Measurements from ENCODE around the gene PPOX. TPM values are rescaled to one million over a fixed set of nuclear protein-coding genes. Genes with fewer than 3 reads are reported as not detected.

The PPOX gene
- total RNA-seq, 2 donors from 2014 or later = 8.3 to 9.6 TPM

- H3K4me1 ChIP-seq = peaks cover 0 to 23% of the 10 kb centered on the region in 2 donors
- no peak for TF ChIP-seq CTCF (IDR thresholded peaks at IDR 0.05)
These were observed 13.5 kb downstream of the PPOX start for GRCh38 chr1:161179698-161180097.

GRCh38 chr1:161180639-161181038 is 14.4 kb downstream of the PPOX start:
- Histone ChIP-seq H3K4me3 (no peak overlapping the region), H3K9me3 (no peaks in the 10 kb centered on the region), H3K36me3 (peaks cover 3% of the 10 kb centered on the region), H3K27me3 (no peaks in the 10 kb centered on the region), H3K4me1 (peaks cover 0 to 32% of the 10 kb centered on the region in 2 donors), H3K27ac (no peak overlapping the region)
- no peak for DNase-seq (ENCODE audit: low spot score)
- TF ChIP-seq CTCF (IDR thresholded peaks at IDR 0.05) = peak in 1 of 2 donors; percentile 41

More at GRCh38 chr1:161179698-161180097, 13.5 kb downstream of the PPOX start:
- H3K27ac ChIP-seq = no peak overlapping the region
- H3K4me3 ChIP-seq = no peak overlapping the region
- no peaks in the 10 kb centered on the region for H3K27me3 ChIP-seq
- peaks cover 12% of the 10 kb centered on the region for H3K36me3 ChIP-seq
- no peak for DNase-seq (ENCODE audit: low spot score)
- H3K9me3 ChIP-seq = no peaks in the 10 kb centered on the region

- Histone ChIP-seq H3K27ac (no peak overlapping the region), H3K9me3 (no peaks in the 10 kb centered on the region), H3K36me3 (no peaks in the 10 kb centered on the region), H3K4me1 (peaks cover 0 to 28% of the 10 kb centered on the region in 2 donors), H3K27me3 (no peaks in the 10 kb centered on the region), H3K4me3 (no peak overlapping the region)
- no peak for TF ChIP-seq CTCF (IDR thresholded peaks at IDR 0.05)
- no peak for DNase-seq (ENCODE audit: low spot score)
These were observed 16.0 kb downstream of the PPOX start for GRCh38 chr1:161182214-161182613.

GRCh38 chr1:161185282-161185682 is 19.1 kb downstream of the PPOX start:
- Histone ChIP-seq H3K36me3 (no peaks in the 10 kb centered on the region), H3K9me3 (no peaks in the 10 kb centered on the region), H3K4me3 (no peak overlapping the region), H3K4me1 (peaks cover 0 to 24% of the 10 kb centered on the region in 2 donors), H3K27ac (peak overlapping the region; percentile 61 to 76), H3K27me3 (no peaks in the 10 kb centered on the region)
- peak; percentile 89 for DNase-seq (ENCODE audit: low spot score)
- no peak for TF ChIP-seq CTCF (IDR thresholded peaks at IDR 0.05)

GRCh38 chr1:161185732-161186311 is 19.6 kb downstream of the PPOX start:
- DNase-seq (ENCODE audit: low spot score) = no peak

More at GRCh38 chr1:161185732-161186311, 19.6 kb downstream of the PPOX start:
- no peak for TF ChIP-seq CTCF (IDR thresholded peaks at IDR 0.05)
- peaks cover 2% of the 10 kb centered on the region for H3K36me3 ChIP-seq
- no peaks in the 10 kb centered on the region for H3K9me3 ChIP-seq
- H3K27ac ChIP-seq = peak overlapping the region; percentile 61 to 76
- H3K4me3 ChIP-seq = no peak overlapping the region
- H3K4me1 ChIP-seq = peaks cover 0 to 24% of the 10 kb centered on the region in 2 donors
- H3K27me3 ChIP-seq = no peaks in the 10 kb centered on the region

Measured in right atrium auricular region (tissue), 2 donors.